Endodermal cell (in vitro differentiated cells): Measurements from ENCODE around the gene SPOCK1. TPM values are rescaled to one million over a fixed set of nuclear protein-coding genes. Genes with fewer than 3 reads are reported as not detected.
"Not testable (repeated sequence)": the region's sequence is repeated elsewhere in the genome, so short reads cannot be mapped to it uniquely, and the experiment has no call there.

Experiments
- DNase-seq: peaks from one replicate; pipeline ENCODE4 v3.0.0-alpha.2; 2017
- H3K27ac ChIP-seq: 2 replicates; pipeline ENCODE4 v1.5.1; 2013; ENCODE audit warnings: mild to moderate bottlenecking, low read depth, low read length, moderate library complexity
- H3K27me3 ChIP-seq: 2 replicates; pipeline ENCODE4 v1.6.1; 2013; ENCODE audit warnings: mild to moderate bottlenecking, low read length, moderate library complexity; ENCODE audit not compliant: insufficient read depth, control insufficient read depth, poor library complexity, severe bottlenecking
- H3K36me3 ChIP-seq: 2 replicates; pipeline ENCODE4 v1.7.0; 2013; ENCODE audit warnings: mild to moderate bottlenecking, low read length, moderate library complexity; ENCODE audit not compliant: control insufficient read depth, insufficient read depth
- H3K4me1 ChIP-seq: one replicate; pipeline ENCODE4 v1.7.0; 2013; ENCODE audit warnings: low read length; ENCODE audit not compliant: control insufficient read depth, insufficient read depth
- H3K4me3 ChIP-seq: 2 replicates; pipeline ENCODE4 v1.5.1; 2013; ENCODE audit warnings: mild to moderate bottlenecking, low read length, moderate library complexity
- H3K9ac ChIP-seq: 2 replicates; pipeline ENCODE4 v1.6.1; 2013; ENCODE audit warnings: mild to moderate bottlenecking, low read length, moderate library complexity; ENCODE audit not compliant: poor library complexity, severe bottlenecking; ENCODE audit errors: extremely low read depth
- H3K9me3 ChIP-seq: 2 replicates; pipeline ENCODE4 v1.6.1; 2013; ENCODE audit warnings: mild to moderate bottlenecking, low read length, moderate library complexity; ENCODE audit not compliant: control insufficient read depth
- H3K27ac Mint-ChIP-seq: 2 replicates; pipeline ENCODE4 v1.8.0; 2020; ENCODE audit warnings: mixed read lengths
- H3K27me3 Mint-ChIP-seq: 2 replicates; pipeline ENCODE4 v1.8.0; 2021; ENCODE audit warnings: mild to moderate bottlenecking, mixed read lengths; ENCODE audit not compliant: insufficient read depth
- H3K36me3 Mint-ChIP-seq: 2 replicates; pipeline ENCODE4 v1.8.0; 2020; ENCODE audit warnings: low read depth, mixed read lengths
- H3K4me1 Mint-ChIP-seq: 2 replicates; pipeline ENCODE4 v1.8.0; 2020; ENCODE audit warnings: mixed read lengths
- H3K4me3 Mint-ChIP-seq: 2 replicates; pipeline ENCODE4 v1.8.0; 2020; ENCODE audit warnings: mild to moderate bottlenecking, moderate library complexity, mixed read lengths
- H3K9me3 Mint-ChIP-seq: 2 replicates; pipeline ENCODE4 v1.8.0; 2020; ENCODE audit warnings: mild to moderate bottlenecking, mixed read lengths
- WGBS, 2 experiments: methylation state at CpG; one replicate each; pipeline versions ENCODE4 v1.1.5 to v1.1.7; 2013; ENCODE audit warnings: missing lambda C conversion rate in 2 of 2, mixed read lengths in 1 of 2; ENCODE audit not compliant: insufficient coverage in 1 of 2, insufficient read length in 1 of 2; 5-methylcytosine and 5-hydroxymethylcytosine counted together
- total RNA-seq, 2 donors: library from RNA; stranded (reverse); fragmentation: NEBNext Ultra II Directional in 1 of 2; extraction: Animal tissue kit (Norgen Biotek cat#: 25700) in 1 of 2; gene quantifications; 2 replicates in 1 of 2; 3 replicates in 1 of 2; pipeline ENCODE4 v1.2.1, GENCODE V29; 2021
- TF ChIP-seq, protein P1 (sequence below): fragments of 200-600 bp; sonication (generic); conservative IDR thresholded peaks from 2 replicates; pipeline ENCODE4 v1.5.0; 2021; ENCODE audit warnings: antibody characterized with exemption, mild to moderate bottlenecking

The SPOCK1 gene
- total RNA-seq, 2 donors from 2014 or later = 25.8 to 39.8 TPM

DNA sequence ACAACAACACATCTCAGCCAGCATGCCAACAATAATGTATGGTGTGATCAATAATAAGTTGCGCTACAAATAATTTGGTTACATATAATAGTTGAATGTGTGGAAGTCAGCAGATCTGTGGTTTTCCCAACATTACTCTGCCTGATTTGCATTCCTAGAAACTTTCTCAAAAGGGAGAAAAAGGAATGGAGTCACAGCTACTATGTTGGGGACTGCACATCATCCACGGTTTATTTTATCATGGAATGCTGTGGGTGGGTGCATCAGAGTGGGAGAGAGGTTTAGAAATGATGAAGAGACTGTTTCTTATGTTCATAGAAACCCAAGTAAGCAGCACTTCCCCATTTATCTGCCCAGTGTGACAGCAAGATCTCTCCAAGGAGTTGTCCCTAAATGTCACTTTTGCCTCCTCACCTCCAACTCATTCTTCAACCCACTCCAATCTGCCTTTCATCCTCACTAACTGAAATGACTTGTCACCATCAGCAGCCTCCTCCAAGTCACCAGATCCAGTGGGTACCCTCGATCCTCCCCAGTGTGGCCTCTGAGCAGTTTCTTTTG lies 2.8 kb upstream of the SPOCK1 start:
- Mint-ChIP-seq H3K4me1 (no peaks in the 10 kb centered on the region), H3K27me3 (peaks cover 27% of the 10 kb centered on the region), H3K4me3 (no peak overlapping the region), H3K27ac (no peak overlapping the region), H3K9me3 (no peaks in the 10 kb centered on the region), H3K36me3 (no peaks in the 10 kb centered on the region)
- H3K4me1 ChIP-seq = no peaks in the 10 kb centered on the region
- no peak overlapping the region for H3K4me3 ChIP-seq
- H3K9me3 ChIP-seq = no peaks in the 10 kb centered on the region
- no peaks in the 10 kb centered on the region for H3K36me3 ChIP-seq
- no peak overlapping the region for H3K9ac ChIP-seq
- TF ChIP-seq, protein P1, sequence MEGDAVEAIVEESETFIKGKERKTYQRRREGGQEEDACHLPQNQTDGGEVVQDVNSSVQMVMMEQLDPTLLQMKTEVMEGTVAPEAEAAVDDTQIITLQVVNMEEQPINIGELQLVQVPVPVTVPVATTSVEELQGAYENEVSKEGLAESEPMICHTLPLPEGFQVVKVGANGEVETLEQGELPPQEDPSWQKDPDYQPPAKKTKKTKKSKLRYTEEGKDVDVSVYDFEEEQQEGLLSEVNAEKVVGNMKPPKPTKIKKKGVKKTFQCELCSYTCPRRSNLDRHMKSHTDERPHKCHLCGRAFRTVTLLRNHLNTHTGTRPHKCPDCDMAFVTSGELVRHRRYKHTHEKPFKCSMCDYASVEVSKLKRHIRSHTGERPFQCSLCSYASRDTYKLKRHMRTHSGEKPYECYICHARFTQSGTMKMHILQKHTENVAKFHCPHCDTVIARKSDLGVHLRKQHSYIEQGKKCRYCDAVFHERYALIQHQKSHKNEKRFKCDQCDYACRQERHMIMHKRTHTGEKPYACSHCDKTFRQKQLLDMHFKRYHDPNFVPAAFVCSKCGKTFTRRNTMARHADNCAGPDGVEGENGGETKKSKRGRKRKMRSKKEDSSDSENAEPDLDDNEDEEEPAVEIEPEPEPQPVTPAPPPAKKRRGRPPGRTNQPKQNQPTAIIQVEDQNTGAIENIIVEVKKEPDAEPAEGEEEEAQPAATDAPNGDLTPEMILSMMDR = no peak
- no peak for DNase-seq
- 70 to 82% methylated on average over 2 to 3 of the region's 3 CpGs for WGBS, 2 experiments
- H3K27me3 ChIP-seq = peaks cover 49% of the 10 kb centered on the region
- H3K27ac ChIP-seq = no peak overlapping the region

DNA sequence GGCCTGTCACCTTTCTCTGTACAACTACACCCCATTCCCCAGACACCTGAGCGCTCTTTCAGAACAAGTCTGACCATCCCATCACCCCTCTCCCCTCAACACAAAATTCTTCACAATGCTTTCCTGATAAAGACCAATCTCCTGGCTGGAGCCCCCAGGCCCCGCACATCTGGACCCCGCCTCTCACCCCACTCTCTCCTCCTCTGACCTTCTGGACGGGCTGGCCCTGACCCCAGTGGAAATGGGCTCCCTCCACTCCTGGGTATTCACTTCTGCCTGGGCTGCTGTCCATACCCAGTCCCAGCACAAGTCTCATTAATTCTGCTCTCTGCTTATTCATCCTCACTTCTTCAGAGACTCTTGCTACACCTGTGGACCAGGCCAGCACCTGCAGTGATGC lies 2.1 kb upstream of the SPOCK1 start:
- Histone ChIP-seq H3K4me1 (no peaks in the 10 kb centered on the region), H3K36me3 (no peaks in the 10 kb centered on the region), H3K9ac (no peak overlapping the region), H3K4me3 (no peak overlapping the region), H3K9me3 (no peaks in the 10 kb centered on the region), H3K27me3 (peaks cover 56% of the 10 kb centered on the region), H3K27ac (no peak overlapping the region)
- DNase-seq = no peak
- no peaks in the 10 kb centered on the region for H3K4me1 Mint-ChIP-seq
- WGBS, 2 experiments = 83 to 93% methylated on average over 3 to 4 of the region's 4 CpGs
- H3K9me3 Mint-ChIP-seq = no peaks in the 10 kb centered on the region
- H3K36me3 Mint-ChIP-seq = no peaks in the 10 kb centered on the region
- H3K27me3 Mint-ChIP-seq = peaks cover 34% of the 10 kb centered on the region
- no peak overlapping the region for H3K4me3 Mint-ChIP-seq
- no peak overlapping the region for H3K27ac Mint-ChIP-seq
- TF ChIP-seq, protein P1 = no peak

DNA sequence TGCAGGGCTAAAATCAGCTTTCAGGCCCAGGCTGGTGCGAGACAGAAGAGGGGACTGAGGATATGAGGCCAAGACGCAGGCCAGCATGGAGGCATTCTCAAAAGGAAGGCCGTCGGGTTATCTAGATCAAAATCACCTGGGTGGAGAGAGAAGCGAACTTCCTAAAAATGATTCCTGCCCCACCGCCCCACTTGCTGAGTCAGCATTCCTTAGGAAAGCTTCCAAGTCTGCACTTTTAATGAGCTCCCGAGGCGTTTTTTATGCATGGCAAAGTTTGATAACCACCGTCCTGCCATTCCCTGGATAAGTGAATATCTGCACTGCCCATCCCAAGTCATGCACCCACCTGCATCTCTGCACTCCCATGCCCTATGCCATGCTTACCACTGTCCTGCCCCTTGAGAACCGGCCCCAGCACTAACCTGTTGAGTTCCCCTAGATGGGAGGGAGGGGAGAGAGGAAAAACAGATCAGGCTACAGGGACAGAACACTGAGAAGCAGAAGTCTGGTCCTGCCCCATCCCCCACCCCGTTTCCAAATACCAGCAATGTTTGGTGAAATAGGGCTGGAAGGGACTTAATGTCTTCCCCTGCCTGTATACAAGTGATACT lies 1.6 kb upstream of the SPOCK1 start:
- no peaks in the 10 kb centered on the region for H3K9me3 Mint-ChIP-seq
- H3K4me3 ChIP-seq = no peak overlapping the region
- no peak for DNase-seq
- H3K36me3 ChIP-seq = no peaks in the 10 kb centered on the region
- H3K4me3 Mint-ChIP-seq = no peak overlapping the region
- TF ChIP-seq, protein P1 = no peak
- peaks cover 35% of the 10 kb centered on the region for H3K27me3 Mint-ChIP-seq
- no peaks in the 10 kb centered on the region for H3K4me1 ChIP-seq
- H3K9ac ChIP-seq = no peak overlapping the region
- H3K9me3 ChIP-seq = no peaks in the 10 kb centered on the region
- WGBS, 2 experiments = 87 to 95% methylated on average over 10 to 11 of the region's 11 CpGs
- no peaks in the 10 kb centered on the region for H3K36me3 Mint-ChIP-seq
- H3K27ac Mint-ChIP-seq = no peak overlapping the region
- no peaks in the 10 kb centered on the region for H3K4me1 Mint-ChIP-seq
- peaks cover 61% of the 10 kb centered on the region for H3K27me3 ChIP-seq
- H3K27ac ChIP-seq = no peak overlapping the region

DNA sequence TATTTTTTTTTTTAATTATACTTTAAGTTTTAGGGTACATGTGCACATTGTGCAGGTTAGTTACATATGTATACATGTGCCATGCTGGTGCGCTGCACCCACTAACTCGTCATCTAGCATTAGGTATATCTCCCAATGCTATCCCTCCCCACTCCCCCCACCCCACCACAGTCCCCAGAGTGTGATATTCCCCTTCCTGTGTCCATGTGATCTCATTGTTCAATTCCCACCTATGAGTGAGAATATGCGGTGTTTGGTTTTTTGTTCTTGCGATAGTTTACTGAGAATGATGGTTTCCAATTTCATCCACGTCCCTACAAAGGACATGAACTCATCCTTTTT lies 351 bp upstream of the SPOCK1 start:
- not testable (repeated sequence) for H3K27ac ChIP-seq, H3K36me3 Mint-ChIP-seq, H3K4me1 ChIP-seq, H3K9me3 Mint-ChIP-seq, H3K4me3 Mint-ChIP-seq, H3K9me3 ChIP-seq, H3K36me3 ChIP-seq, DNase-seq, H3K4me3 ChIP-seq, H3K9ac ChIP-seq, H3K27ac Mint-ChIP-seq, H3K4me1 Mint-ChIP-seq
- peaks cover 32% of the 10 kb centered on the region for H3K27me3 Mint-ChIP-seq
- H3K27me3 ChIP-seq = peaks cover 66% of the 10 kb centered on the region
- WGBS, 2 experiments = no CpG with 5 or more reads among the region's 5 CpGs
